NCI-H82 (cell line): Measurements from ENCODE around the gene SETBP1.

Source experiments
- DNase-seq: peaks from one replicate; lab custom pipeline; 2025; lab: John Stamatoyannopoulos, UW

Gene SETBP1

DNA sequence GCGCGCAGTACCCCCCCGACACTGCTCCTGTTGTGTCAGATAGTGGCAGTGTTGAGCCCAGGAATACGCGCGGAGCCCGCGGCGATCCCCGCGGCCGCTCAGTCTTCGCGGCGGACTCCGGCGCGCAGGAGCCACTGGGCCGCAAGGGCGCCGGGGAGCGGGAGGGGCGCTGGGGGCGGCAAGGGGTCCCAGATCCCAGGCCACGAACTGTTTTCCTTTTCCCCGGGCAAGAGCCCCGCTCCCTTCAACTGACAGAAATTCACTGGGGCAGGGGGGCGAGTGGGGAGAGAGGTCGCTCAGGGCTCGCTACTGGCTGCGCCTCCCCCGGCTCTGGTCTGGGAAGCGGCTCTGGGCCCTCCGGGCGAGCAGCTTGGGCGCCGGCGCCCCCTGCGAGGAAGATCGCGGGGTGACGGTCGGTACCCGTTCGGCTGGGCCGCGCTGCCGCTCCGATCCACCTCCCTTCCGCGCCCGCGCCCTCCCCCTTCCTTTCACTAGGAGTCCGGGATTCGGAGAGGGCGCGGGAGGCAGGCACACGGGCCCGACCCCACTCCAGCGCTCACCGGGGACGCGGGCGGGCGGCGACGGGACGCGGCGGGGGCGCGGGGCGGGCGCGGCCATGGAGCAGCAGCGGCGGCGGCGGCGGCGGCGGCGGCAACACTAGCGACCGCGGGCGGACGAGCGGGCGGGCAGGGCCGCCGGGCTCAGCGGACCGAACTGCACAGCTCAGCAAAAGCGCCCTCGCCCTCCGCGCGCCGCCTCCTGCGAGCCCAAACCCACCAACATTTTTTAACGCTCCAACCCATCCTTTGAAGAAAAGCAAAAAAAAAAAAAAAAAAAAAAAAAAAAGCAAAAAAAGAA lies 1.4 kb upstream of the SETBP1 start:
- peak; percentile 86 for DNase-seq

- DNase-seq = peak; percentile 66
Observed at GRCh38 chr18:44679914-44680272, 795 bp upstream of the SETBP1 start.

DNA sequence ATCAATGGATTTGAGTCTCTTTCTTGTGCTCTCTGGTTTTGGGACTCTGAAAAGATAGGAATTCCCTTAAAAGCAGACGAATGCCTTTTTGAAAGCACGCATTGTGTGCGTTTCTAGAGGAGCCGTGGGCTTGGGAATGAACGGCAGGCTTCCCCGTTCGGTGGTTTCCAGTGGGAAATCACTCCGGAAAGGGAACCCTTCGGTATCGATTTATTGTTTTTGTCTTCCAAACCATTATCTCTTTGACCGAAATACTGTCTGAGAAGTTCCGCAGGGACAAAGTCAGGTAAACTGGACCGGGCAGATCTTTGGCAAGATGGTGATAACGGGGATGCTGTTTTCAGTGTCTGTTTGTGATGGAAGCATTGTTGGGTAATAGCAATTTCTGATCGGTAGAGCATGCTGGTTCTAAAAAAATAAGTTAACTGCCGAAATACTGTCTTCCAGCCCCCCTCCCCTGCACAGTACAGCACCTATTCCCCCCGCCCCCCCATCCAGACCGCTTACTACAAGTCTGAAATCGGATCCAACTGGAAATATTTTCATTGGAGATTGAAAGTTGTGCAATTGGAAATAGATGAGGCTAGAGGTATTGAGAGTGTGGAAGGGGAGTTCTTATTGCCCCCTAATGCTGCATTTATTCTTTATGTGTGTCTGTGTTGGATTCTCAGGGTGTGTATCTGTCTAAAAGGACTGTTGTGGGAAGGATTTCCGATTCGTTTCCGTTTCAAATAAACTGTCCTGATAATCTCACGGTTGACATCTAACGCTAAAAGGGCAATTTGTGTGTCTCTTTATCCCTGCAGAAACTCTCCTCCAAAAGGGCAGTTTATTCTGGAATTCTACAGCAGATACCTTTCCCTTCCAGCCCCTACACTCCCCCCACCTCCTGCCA lies 635 bp downstream of the SETBP1 start:
- peak; percentile 47 for DNase-seq

DNA sequence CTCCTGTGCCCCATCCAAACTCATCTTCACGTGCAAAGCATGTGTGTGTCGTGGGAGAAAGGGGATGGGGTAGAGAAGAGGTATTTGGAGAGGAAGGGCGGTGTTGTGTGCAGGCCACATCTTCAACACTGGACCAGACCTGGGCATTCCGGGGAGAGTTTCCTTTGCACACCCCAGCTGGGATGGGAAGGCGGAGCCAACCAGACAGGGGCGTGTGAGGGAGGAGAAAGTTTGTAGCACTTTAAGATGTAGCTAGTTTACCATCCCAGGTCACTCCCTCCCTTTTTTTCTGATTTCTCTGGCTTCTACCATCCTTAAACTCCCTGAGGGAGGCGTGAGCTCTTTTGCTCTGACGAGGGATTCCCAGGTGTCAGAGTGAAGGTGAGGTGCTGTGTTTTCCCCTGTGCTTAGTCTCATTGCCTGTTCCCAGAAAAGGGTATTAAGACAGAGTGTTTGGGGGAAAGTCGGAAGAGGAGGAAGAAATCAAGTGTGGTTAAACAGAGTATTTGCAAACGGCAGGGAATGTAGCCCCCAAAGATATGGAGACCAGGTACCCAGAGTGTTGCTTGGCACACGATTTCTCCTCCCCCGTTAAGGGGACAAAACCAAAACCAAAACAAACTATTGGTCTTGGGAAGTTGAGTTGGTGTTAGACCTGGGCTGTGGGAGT lies 1.6 kb downstream of the SETBP1 start:
- DNase-seq = peak; percentile 37

GRCh38 chr18:44682871-44683221 lies 2.2 kb downstream of the SETBP1 start:
- DNase-seq = peak; percentile 81

- DNase-seq = no peak
Observed at GRCh38 chr18:44683556-44683955, 2.9 kb downstream of the SETBP1 start.

DNA sequence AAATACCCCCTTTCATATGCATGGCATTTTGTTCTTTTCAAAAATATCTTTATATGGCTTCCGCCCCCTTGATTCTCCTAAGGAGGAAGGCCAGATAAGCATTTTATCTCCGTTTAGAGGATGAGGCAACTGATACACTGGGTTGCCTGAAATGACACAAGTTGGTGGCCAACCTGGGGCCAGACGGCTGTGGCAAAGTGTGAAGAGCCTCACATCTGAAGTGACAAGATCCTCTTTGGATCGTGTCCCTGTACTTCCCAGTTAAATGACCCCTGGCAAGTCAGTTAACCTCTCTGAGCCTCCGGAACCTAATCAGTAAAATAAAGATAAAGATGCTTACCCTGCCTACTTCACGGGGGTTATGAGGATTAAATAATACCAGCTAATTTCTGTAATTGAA lies 4.6 kb downstream of the SETBP1 start:
- peak; percentile 27 for DNase-seq

DNA sequence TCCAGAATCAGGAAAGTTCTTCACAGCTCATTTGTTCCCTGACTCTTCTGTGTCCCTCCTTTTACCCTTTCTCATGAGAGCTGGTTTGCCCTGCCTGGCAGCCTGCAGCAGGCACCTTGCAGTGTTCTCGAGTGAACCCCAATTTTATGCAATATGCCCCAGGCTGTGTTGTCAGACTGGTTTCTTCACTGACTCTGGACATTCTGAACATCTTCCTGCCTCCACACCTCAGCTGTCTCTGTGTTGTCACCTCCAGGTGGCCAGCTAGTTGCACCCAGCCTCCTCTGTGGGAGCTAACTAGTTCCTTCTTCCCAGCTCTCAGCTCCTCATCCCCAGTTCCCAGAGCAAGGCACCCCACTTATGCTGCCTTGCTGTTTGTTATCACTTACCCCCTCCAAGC lies 5.5 kb downstream of the SETBP1 start:
- DNase-seq = no peak

- no peak for DNase-seq
Observed at GRCh38 chr18:44687421-44687820, 6.7 kb downstream of the SETBP1 start.

DNA sequence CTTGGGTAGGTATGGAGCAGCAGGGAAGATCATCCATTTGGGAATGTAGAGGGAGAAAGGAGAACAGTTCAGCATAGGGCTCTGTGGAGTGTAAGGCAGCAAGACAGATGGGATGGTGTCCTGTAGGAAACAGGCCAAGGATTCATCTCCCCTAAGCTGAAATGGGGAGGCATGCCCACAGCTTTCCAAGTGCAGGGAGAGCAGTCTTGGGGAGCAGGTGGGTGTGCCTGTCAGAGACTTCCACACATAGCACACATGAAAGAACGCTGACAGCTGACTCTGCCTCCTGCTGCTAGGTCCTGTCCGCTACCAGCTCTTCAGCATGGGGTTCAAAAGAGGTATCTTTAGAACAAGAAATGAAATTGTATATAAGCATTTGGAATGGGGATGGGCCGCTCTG lies 9.0 kb downstream of the SETBP1 start:
- no peak for DNase-seq

DNA sequence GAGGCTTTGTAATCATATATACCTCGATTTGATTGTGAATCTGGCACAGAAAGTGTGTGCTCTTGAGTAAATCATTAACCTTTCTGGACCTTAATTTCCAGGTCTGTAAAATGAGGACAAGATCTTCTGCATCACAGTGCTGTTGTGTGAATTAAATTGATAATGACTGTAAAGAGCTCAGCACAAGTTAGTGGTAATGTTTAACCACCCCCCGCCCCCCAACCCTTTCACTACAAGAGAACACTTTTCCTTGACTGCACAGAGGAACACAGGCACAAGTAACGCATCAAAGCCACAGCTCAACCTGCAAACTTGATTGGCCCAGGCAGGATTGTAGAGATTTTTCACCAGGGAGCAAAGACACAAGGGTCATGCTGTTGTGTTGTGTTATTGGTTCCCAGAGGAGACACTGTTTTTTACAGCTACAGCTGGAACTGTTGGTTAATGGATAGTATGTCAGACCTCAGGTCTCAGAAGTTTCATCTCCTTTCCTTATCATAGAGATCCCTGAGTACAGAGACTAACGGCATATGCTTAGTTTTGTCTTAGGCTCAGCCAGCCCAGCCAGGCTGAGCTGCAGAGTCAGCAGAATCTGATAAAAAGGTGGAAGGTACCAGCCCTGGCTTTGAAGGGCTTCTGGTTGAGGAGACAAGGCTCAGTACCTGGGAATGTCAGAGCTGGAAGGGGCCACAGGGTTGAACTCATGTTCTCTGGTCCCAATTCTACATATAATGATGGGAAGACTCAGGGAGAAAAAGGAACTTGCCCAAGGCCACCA lies 10.6 kb downstream of the SETBP1 start:
- no peak for DNase-seq

- no peak for DNase-seq
Observed at GRCh38 chr18:44693030-44693784, 12.5 kb downstream of the SETBP1 start.

- DNase-seq = no peak
Observed at GRCh38 chr18:44695503-44695902, 14.8 kb downstream of the SETBP1 start.

DNA sequence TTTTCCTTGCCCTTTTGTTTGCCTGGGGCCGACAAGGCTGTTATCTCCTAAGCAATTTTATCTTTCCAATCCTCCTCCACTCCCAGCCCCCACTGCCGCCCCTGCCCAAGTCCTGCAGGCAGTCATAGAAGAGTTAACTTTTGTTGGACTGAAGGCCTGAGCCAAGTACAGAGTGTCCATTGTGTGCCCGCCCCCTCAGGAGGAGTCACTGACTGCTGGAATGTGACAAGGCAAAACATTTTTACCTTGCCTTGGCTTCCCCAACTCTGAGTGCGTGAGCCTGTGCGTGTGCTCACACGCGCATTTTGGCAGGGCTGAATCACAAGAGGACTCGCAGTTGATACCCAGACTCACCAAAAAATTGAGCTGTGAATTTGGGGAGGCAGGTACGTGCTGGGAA lies 16.2 kb downstream of the SETBP1 start:
- no peak for DNase-seq

DNA sequence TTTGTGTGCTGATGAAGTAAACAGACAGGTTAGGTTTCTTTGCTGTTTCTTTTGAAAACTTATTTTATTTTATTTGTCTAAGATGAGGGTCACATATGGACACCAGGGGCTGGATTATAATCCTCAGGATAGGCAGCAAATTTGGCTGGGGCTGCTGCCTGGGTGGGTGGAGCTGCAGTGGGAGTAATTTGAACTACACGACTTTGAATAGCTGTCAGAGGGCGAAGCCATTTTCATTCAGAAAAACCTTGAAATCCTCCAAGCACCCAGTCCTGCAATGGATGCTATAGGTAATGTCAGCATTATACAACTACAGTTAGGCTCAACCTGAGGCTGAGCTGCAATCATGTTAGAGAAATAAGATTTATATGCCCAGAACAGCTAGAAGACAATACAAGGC lies 16.6 kb downstream of the SETBP1 start:
- DNase-seq = no peak

- no peak for DNase-seq
Observed at GRCh38 chr18:44698518-44698917, 17.8 kb downstream of the SETBP1 start.

DNA sequence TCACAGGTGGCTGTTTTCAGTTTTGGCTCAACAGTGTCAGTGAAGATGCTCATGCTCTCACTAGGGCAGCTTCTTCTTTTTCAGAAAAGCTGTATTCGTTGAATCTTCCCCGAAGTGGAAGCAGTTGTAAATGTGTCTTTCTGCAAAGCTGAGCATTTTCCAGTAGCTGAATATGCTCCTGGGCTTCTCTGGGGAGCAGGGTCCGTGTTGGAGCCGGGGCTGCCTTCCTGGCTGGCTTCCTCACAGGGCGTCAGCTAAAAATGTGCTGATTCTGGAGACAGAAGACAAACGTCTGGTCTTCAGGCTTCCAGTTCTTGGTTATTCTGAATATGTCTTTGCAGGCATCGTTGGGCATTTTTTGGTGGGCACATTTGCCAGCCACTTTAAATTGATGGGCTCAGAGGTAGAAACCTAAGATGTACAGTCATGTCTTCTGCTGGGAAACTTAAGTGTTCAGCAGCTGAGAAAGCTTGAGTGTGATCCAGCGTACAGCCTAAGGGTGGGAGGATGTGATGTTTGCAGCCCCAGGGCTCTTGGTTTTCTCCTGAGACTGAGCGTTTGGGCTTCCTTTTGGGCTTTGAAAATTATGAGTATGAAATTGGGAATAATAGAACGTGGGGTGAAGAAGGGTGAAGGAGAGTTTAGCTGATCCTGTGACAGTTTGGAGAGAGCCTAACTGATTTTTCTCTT lies 19.0 kb downstream of the SETBP1 start:
- no peak for DNase-seq

- DNase-seq = no peak
Observed at GRCh38 chr18:44700652-44701051, 20.0 kb downstream of the SETBP1 start.

- DNase-seq = no peak
Observed at GRCh38 chr18:44701227-44701626, 20.5 kb downstream of the SETBP1 start.

DNA sequence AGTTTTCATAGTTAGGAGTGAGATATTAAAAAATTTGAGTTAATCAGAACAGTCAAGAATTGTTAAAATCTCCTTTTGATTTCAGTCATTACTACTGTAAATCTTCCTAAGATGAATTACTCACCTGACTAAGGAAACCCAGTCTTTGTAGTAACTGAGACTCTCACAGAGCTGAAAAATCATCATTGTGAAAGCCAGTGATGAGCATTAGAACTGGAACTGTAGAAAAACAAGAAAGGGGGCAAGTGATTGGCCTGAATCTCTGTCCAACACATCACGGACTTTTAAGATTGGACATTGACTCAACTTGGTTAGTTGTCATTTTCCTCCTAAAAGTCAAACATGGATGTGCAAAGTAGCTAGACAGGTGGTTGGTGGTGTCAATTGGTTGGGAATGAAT lies 21.9 kb downstream of the SETBP1 start:
- no peak for DNase-seq
